Stimulated activated naive CD8-positive, alpha-beta T cell treated with anti-CD3 and anti-CD28 coated beads, Interleukin-15, Interleukin-2, amounts not matched to agents 100 U/mL and 50 U/mL, for 24 hours (primary cell): ENCODE measurements around the gene PTPRR.

ENCODE experiments used
- ATAC-seq: fragments of 150-1000 bp; cut with Tn5 transposase; one replicate; pipeline ENCODE4 v1.10.0; 2021
- DNase-seq: peaks from one replicate; pipeline ENCODE4 v3.0.0; 2021

PTPRR gene

GRCh38 chr12:70918321-70918720 is 2.2 kb downstream of the PTPRR start:
- DNase-seq (no peak), ATAC-seq (no peak)

- ATAC-seq, result no peak
Observed at GRCh38 chr12:70910666-70911065, 9.9 kb downstream of the PTPRR start.

GRCh38 chr12:70908978-70909377 is 11.6 kb downstream of the PTPRR start:
- ATAC-seq (no peak), DNase-seq (no peak)

More at GRCh38 chr12:70910666-70911065, 9.9 kb downstream of the PTPRR start:
- DNase-seq, result no peak

- ATAC-seq (no peak), DNase-seq (no peak)
Observed at GRCh38 chr12:70907412-70907811, 13.1 kb downstream of the PTPRR start.

GRCh38 chr12:70895956-70896355 is 24.6 kb downstream of the PTPRR start:
- ATAC-seq, result no peak
- no peak for DNase-seq

GRCh38 chr12:70892593-70892992 is 27.9 kb downstream of the PTPRR start:
- no peak for DNase-seq
- no peak for ATAC-seq

- no peak for ATAC-seq
- no peak for DNase-seq
Observed at GRCh38 chr12:70890895-70891832, 29.4 kb downstream of the PTPRR start.

GRCh38 chr12:70885956-70886355 is 34.6 kb downstream of the PTPRR start:
- DNase-seq, result no peak

GRCh38 chr12:70883855-70884254 is 36.7 kb downstream of the PTPRR start:
- DNase-seq (no peak), ATAC-seq (no peak)

More at GRCh38 chr12:70885956-70886355, 34.6 kb downstream of the PTPRR start:
- no peak for ATAC-seq

GRCh38 chr12:70880744-70881143 is 39.8 kb downstream of the PTPRR start:
- no peak for ATAC-seq
- DNase-seq, result no peak

GRCh38 chr12:70876952-70877351 is 43.6 kb downstream of the PTPRR start:
- no peak for DNase-seq
- no peak for ATAC-seq

- DNase-seq (no peak), ATAC-seq (no peak)
Observed at GRCh38 chr12:70875628-70876027, 44.9 kb downstream of the PTPRR start.

GRCh38 chr12:70854881-70855568 is 65.5 kb downstream of the PTPRR start:
- DNase-seq (no peak), ATAC-seq (no peak)

- ATAC-seq, result no peak
- no peak for DNase-seq
Observed at GRCh38 chr12:70854138-70854537, 66.4 kb downstream of the PTPRR start.

GRCh38 chr12:70853326-70853725 is 67.2 kb downstream of the PTPRR start:
- ATAC-seq (no peak), DNase-seq (no peak)

GRCh38 chr12:70852416-70853150 is 68.0 kb downstream of the PTPRR start:
- DNase-seq, result no peak

GRCh38 chr12:70849265-70849960 is 71.1 kb downstream of the PTPRR start:
- DNase-seq (no peak), ATAC-seq (no peak)

More at GRCh38 chr12:70852416-70853150, 68.0 kb downstream of the PTPRR start:
- no peak for ATAC-seq

GRCh38 chr12:70847871-70848270 is 72.7 kb downstream of the PTPRR start:
- DNase-seq (no peak), ATAC-seq (no peak)

- DNase-seq, result no peak
- ATAC-seq, result no peak
Observed at GRCh38 chr12:70845268-70845667, 75.3 kb downstream of the PTPRR start.

- ATAC-seq, result no peak
- DNase-seq, result no peak
Observed at GRCh38 chr12:70843363-70843762, 77.2 kb downstream of the PTPRR start.

- no peak for ATAC-seq
- no peak for DNase-seq
Observed at GRCh38 chr12:70842942-70843341, 77.6 kb downstream of the PTPRR start.

- ATAC-seq (no peak), DNase-seq (no peak)
Observed at GRCh38 chr12:70842136-70842535, 78.4 kb downstream of the PTPRR start.
